IMR-90 (cell line): ENCODE measurements around the gene RPL37. TPM values are rescaled to one million over a fixed set of nuclear protein-coding genes. Genes with fewer than 3 reads are reported as not detected.

Source experiments
- ATAC-seq: fragments of 200-7000 bp; cut with Tn5 transposase; 2 replicates; pipeline ENCODE4 v1.9.1; 2020; ENCODE audit warnings: low read depth, mild to moderate bottlenecking, moderate library complexity
- BruUV-seq: library from RNA; stranded (reverse); fragments of 400-500 nt; replicated peaks from 2 replicates; lab custom pipeline; 2021; lab: Mats Ljungman, UMichigan
- CTCF ChIA-PET: fragments of 300-600 bp; formaldehyde crosslinking; extraction: SDS; loops from one replicate; lab custom pipeline; 2021; ENCODE audit warnings: antibody characterized with exemption; lab: Yijun Ruan, JAX
- POLR2A ChIA-PET: fragments of 300-600 bp; sonication (Branson Sonifier 250); formaldehyde crosslinking; loops from one replicate; lab custom pipeline; 2022; ENCODE audit warnings: antibody characterized with exemption; ENCODE audit not compliant: unreplicated experiment; lab: Charles Lee
- DNase-seq: peaks from one replicate; pipeline ENCODE4 v3.0.0; 2013
- H2AFZ ChIP-seq: replicated peaks from 2 replicates; pipeline ENCODE3; 2013; ENCODE audit warnings: low read length, mild to moderate bottlenecking; ENCODE audit not compliant: poor library complexity
- H2AK5ac ChIP-seq: 2 replicates; pipeline ENCODE4 v1.6.1; 2013; ENCODE audit warnings: low read depth, low read length, inconsistent platforms
- H2AK9ac ChIP-seq: replicated peaks from 2 replicates; pipeline ENCODE3; 2013; ENCODE audit warnings: mild to moderate bottlenecking, low read depth, low read length, moderate library complexity; ENCODE audit not compliant: poor library complexity
- H2BK120ac ChIP-seq: 2 replicates; pipeline ENCODE4 v1.6.1; 2013; ENCODE audit warnings: low read depth, low read length, inconsistent platforms
- H2BK15ac ChIP-seq: 3 replicates; pipeline ENCODE4 v1.6.1; 2013; ENCODE audit warnings: low read depth, low read length, inconsistent platforms
- H2BK20ac ChIP-seq: 2 replicates; pipeline ENCODE4 v1.6.1; 2013; ENCODE audit warnings: low read depth, mild to moderate bottlenecking, inconsistent platforms, low read length, moderate library complexity
- H2BK5ac ChIP-seq: 2 replicates; pipeline ENCODE4 v1.6.1; 2013; ENCODE audit warnings: mild to moderate bottlenecking, low read depth, low read length, inconsistent platforms; ENCODE audit not compliant: poor library complexity, severe bottlenecking
- H3K14ac ChIP-seq: replicated peaks from 2 replicates; pipeline ENCODE4 v1.6.1; 2013; ENCODE audit warnings: low read depth, low read length, inconsistent platforms
- H3K18ac ChIP-seq: 2 replicates; pipeline ENCODE4 v1.6.1; 2013; ENCODE audit warnings: low read depth, low read length, control low read depth
- H3K23ac ChIP-seq: 2 replicates; pipeline ENCODE4 v1.6.1; 2013; ENCODE audit warnings: low read depth, low read length, inconsistent platforms
- H3K27ac ChIP-seq: 2 replicates; pipeline ENCODE4 v1.5.1; 2013; ENCODE audit warnings: mild to moderate bottlenecking, control low read depth, low read length; ENCODE audit not compliant: insufficient read depth
- H3K27me3 ChIP-seq: 2 replicates; pipeline ENCODE4 v1.6.1; 2013; ENCODE audit warnings: low read length; ENCODE audit not compliant: control insufficient read depth, insufficient read depth
- H3K36me3 ChIP-seq: 2 replicates; pipeline ENCODE4 v1.6.1; 2013; ENCODE audit warnings: low read length, mixed read lengths; ENCODE audit not compliant: control insufficient read depth, insufficient read depth
- H3K4ac ChIP-seq: 2 replicates; pipeline ENCODE4 v1.6.1; 2013; ENCODE audit warnings: low read depth, low read length, inconsistent platforms
- H3K4me1 ChIP-seq: 2 replicates; pipeline ENCODE4 v1.6.1; 2013; ENCODE audit warnings: low read length, mixed read lengths; ENCODE audit not compliant: control insufficient read depth, insufficient read depth
- H3K4me2 ChIP-seq: 2 replicates; pipeline ENCODE4 v1.6.1; 2013; ENCODE audit warnings: low read depth, mild to moderate bottlenecking, control low read depth, low read length, moderate library complexity
- H3K4me3 ChIP-seq: 2 replicates; pipeline ENCODE4 v1.5.1; 2013; ENCODE audit warnings: low read depth, mild to moderate bottlenecking, control low read depth, low read length, moderate library complexity; ENCODE audit not compliant: insufficient read depth
- H3K56ac ChIP-seq: 2 replicates; pipeline ENCODE4 v1.6.1; 2013; ENCODE audit warnings: low read length, inconsistent platforms; ENCODE audit not compliant: insufficient read depth; ENCODE audit errors: extremely low read depth
- H3K79me1 ChIP-seq, 2 experiments: 2 replicates each; pipeline ENCODE4 v1.6.1; 2013; ENCODE audit warnings: low read length in 2 of 2, inconsistent platforms in 1 of 2, low read depth in 1 of 2
- H3K9ac ChIP-seq: 2 replicates; pipeline ENCODE4 v1.6.1; 2013; ENCODE audit warnings: low read depth, low read length, control low read depth
- H3K9me1 ChIP-seq: 2 replicates; pipeline ENCODE4 v1.6.1; 2013; ENCODE audit warnings: low read length, inconsistent platforms; ENCODE audit not compliant: insufficient read depth
- H3K9me3 ChIP-seq: 2 replicates; pipeline ENCODE4 v1.6.1; 2013; ENCODE audit warnings: low read length; ENCODE audit not compliant: control insufficient read depth, insufficient read depth
- H4K20me1 ChIP-seq: 2 replicates; pipeline ENCODE4 v1.6.1; 2013; ENCODE audit warnings: low read length, inconsistent platforms; ENCODE audit not compliant: insufficient read depth
- H4K5ac ChIP-seq: 2 replicates; pipeline ENCODE4 v1.6.1; 2013; ENCODE audit warnings: mild to moderate bottlenecking, low read depth, low read length, control low read depth
- H4K8ac ChIP-seq, 2 experiments: 2 replicates each; pipeline ENCODE4 v1.6.1; 2013; ENCODE audit warnings: low read depth in 2 of 2, low read length in 2 of 2, control low read depth in 1 of 2, inconsistent platforms in 1 of 2
- H4K91ac ChIP-seq: 2 replicates; pipeline ENCODE4 v1.6.1; 2013; ENCODE audit warnings: low read depth, low read length, inconsistent platforms; ENCODE audit not compliant: insufficient read depth
- BHLHE40 ChIP-seq: fragments of 150-350 bp; IDR thresholded peaks from 2 replicates; pipeline ENCODE4 v1.6.1; 2016; ENCODE audit warnings: mild to moderate bottlenecking, low read depth, low read length
- CHD1 ChIP-seq: IDR thresholded peaks from 2 replicates; pipeline ENCODE4 v1.6.1; 2012; ENCODE audit warnings: low read depth, low read length, improper control_type of control experiment
- FOS ChIP-seq: fragments of 150-350 bp; IDR thresholded peaks from 2 replicates; pipeline ENCODE4 v1.6.1; 2016; ENCODE audit warnings: low read depth, low read length
- MAZ ChIP-seq: IDR thresholded peaks from 2 replicates; pipeline ENCODE4 v1.6.1; 2012; ENCODE audit warnings: low read depth, mild to moderate bottlenecking, low read length, improper control_type of control experiment, moderate library complexity, borderline replicate concordance
- NFE2L2 ChIP-seq: fragments of 150-350 bp; IDR thresholded peaks from 2 replicates; pipeline ENCODE4 v1.6.1; 2016; ENCODE audit warnings: low read depth, mild to moderate bottlenecking, low read length
- POLR2A ChIP-seq: IDR thresholded peaks from 2 replicates; pipeline ENCODE4 v1.6.1; 2012; ENCODE audit warnings: mild to moderate bottlenecking, low read depth, low read length
- RAD21 ChIP-seq: IDR thresholded peaks from 2 replicates; pipeline ENCODE4 v1.6.1; 2012; ENCODE audit warnings: low read length, improper control_type of control experiment
- RFX5 ChIP-seq: IDR thresholded peaks from 2 replicates; pipeline ENCODE4 v1.8.0; 2012; ENCODE audit warnings: low read depth, mild to moderate bottlenecking, low read length, moderate library complexity
- SMC3 ChIP-seq: fragments of 150-350 bp; IDR thresholded peaks from 2 replicates; pipeline ENCODE4 v1.6.1; 2016; ENCODE audit warnings: low read depth, mild to moderate bottlenecking, antibody characterized with exemption, low read length, moderate library complexity
- WGBS, 2 experiments: methylation state at CpG; one replicate each; pipeline versions ENCODE4 v1.1.5 to v1.1.7; 2013; ENCODE audit warnings: missing lambda C conversion rate in 2 of 2; ENCODE audit not compliant: insufficient read length in 1 of 2; ENCODE audit errors: extremely low coverage in 2 of 2; 5-methylcytosine and 5-hydroxymethylcytosine counted together
- dilution Hi-C: fragments of 300-500 bp; cut with HindIII; formaldehyde crosslinking; loops from one replicate; pipeline ENCODE4 v1.14.3; 2018; ENCODE audit warnings: low sequenced_read_pairs; ENCODE audit not compliant: unreplicated experiment
- in situ Hi-C: fragments of 300-500 bp; cut with MboI; formaldehyde crosslinking; loops from 3 replicates; pipeline ENCODE4 v1.14.3; 2019; ENCODE audit warnings: low sequenced_read_pairs, inconsistent platforms, mixed read lengths
- intact Hi-C: fragments of 100-400 bp; cut with micrococcal nuclease; formaldehyde crosslinking; loops from 2 replicates; pipeline ENCODE4 v1.10.0; 2022
- polyA plus RNA-seq, 3 experiments: library from polyadenylated mRNA; depleted of rRNA; stranded (reverse); fragments of >200 nt; gene quantifications; 2 replicates each; pipeline ENCODE4 v1.2.3, GENCODE V29; 2012; ENCODE audit warnings: low replicate concordance in 1 of 3
- total RNA-seq: library from RNA; depleted of rRNA; stranded (reverse); fragments of >200 nt; gene quantifications from 2 replicates; pipeline ENCODE4 v1.2.3, GENCODE V29; 2012
- TF ChIP-seq, protein P1 (sequence below): fragments of 150-350 bp; IDR thresholded peaks from 2 replicates; pipeline ENCODE4 v1.6.1; 2017; ENCODE audit warnings: mild to moderate bottlenecking, antibody characterized with exemption, low read length, low read depth
- TF ChIP-seq, protein P2 (sequence below): fragments of 150-350 bp; IDR thresholded peaks from 2 replicates; pipeline ENCODE4 v1.6.1; 2016; ENCODE audit warnings: low read depth, mild to moderate bottlenecking, low read length, moderate library complexity, borderline replicate concordance
- TF ChIP-seq, protein P3 (sequence below): conservative IDR thresholded peaks from 2 replicates; pipeline ENCODE4 v1.5.1; 2012; ENCODE audit warnings: mild to moderate bottlenecking, low read depth, low read length, improper control_type of control experiment

The RPL37 gene
- total and polyA plus RNA-seq, 2 of the 4 experiments (the other 2 are of a cell fraction), result 35.3 to 294 TPM

DNA sequence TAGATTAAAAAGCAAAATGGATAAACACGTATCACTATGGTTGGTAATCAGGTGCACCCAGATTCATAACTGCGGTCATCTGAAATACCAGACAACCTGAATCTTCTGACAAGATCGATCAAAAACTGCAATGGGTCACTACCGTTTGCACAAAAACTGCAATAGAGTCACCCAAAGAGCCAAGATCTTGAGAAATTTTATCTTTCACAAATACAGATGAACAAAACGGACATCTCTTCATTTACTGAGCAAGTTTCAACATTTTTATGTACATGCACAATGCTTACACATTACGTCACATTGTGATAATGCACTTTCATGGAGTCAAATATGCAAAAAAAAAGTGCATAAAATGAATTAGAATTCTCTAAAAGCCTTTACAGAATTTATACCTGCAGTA, 55.5 kb downstream of the RPL37 start:
- WGBS, 2 experiments, result 92% methylated on average over 4 of the region's 6 CpGs; no CpG with 5 or more reads in 1 of the 2 experiments
- Histone ChIP-seq H3K18ac (no peak overlapping the region), H3K4ac (no peak overlapping the region), H3K9ac (no peak overlapping the region), H3K4me2 (no peak overlapping the region), H2BK15ac (no peak overlapping the region), H2BK20ac (no peak overlapping the region), H3K4me1 (peaks cover 8% of the 10 kb centered on the region), H3K79me1 (peaks cover 19 to 45% of the 10 kb centered on the region in 2 experiments), H3K36me3 (peaks cover 15% of the 10 kb centered on the region), H3K27ac (no peak overlapping the region), H3K14ac (no peak overlapping the region), H3K56ac (no peak overlapping the region), H3K9me3 (no peaks in the 10 kb centered on the region), H3K4me3 (no peak overlapping the region), H3K23ac (no peak overlapping the region), H4K5ac (no peak overlapping the region), H3K27me3 (no peaks in the 10 kb centered on the region), H2AK5ac (no peak overlapping the region), H2BK120ac (no peak overlapping the region), H4K91ac (no peak overlapping the region), H2AK9ac (no peak overlapping the region), H4K8ac (no peak overlapping the region), H2AFZ (no peak overlapping the region), H2BK5ac (no peak overlapping the region), H3K9me1 (no peaks in the 10 kb centered on the region; the same call in 1 of the 2 replicates), H4K20me1 (peaks cover 72% of the 10 kb centered on the region)
- dilution Hi-C loops (no loop called here), intact Hi-C loops (no loop called here), in situ Hi-C loops (no loop called here)
- DNase-seq (no peak), ATAC-seq (no peak)
- no TSS peak for BruUV-seq
- ChIA-PET CTCF (interaction anchor here (0.6 kb wide), 1 partner anchor 991 kb away, joined by 4 read pairs; no protein-coding TSS in a partner anchor), POLR2A (no interaction called here)
- TF ChIP-seq SMC3 (no peak), NFE2L2 (no peak), FOS (no peak), BHLHE40 (no peak), RAD21 (no peak), POLR2A (no peak), MAZ (no peak), RFX5 (no peak), CHD1 (no peak)
- TF ChIP-seq, protein P1, sequence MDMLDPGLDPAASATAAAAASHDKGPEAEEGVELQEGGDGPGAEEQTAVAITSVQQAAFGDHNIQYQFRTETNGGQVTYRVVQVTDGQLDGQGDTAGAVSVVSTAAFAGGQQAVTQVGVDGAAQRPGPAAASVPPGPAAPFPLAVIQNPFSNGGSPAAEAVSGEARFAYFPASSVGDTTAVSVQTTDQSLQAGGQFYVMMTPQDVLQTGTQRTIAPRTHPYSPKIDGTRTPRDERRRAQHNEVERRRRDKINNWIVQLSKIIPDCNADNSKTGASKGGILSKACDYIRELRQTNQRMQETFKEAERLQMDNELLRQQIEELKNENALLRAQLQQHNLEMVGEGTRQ, result no peak
- TF ChIP-seq, protein P2, sequence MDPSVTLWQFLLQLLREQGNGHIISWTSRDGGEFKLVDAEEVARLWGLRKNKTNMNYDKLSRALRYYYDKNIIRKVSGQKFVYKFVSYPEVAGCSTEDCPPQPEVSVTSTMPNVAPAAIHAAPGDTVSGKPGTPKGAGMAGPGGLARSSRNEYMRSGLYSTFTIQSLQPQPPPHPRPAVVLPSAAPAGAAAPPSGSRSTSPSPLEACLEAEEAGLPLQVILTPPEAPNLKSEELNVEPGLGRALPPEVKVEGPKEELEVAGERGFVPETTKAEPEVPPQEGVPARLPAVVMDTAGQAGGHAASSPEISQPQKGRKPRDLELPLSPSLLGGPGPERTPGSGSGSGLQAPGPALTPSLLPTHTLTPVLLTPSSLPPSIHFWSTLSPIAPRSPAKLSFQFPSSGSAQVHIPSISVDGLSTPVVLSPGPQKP, result no peak
- TF ChIP-seq, protein P3, sequence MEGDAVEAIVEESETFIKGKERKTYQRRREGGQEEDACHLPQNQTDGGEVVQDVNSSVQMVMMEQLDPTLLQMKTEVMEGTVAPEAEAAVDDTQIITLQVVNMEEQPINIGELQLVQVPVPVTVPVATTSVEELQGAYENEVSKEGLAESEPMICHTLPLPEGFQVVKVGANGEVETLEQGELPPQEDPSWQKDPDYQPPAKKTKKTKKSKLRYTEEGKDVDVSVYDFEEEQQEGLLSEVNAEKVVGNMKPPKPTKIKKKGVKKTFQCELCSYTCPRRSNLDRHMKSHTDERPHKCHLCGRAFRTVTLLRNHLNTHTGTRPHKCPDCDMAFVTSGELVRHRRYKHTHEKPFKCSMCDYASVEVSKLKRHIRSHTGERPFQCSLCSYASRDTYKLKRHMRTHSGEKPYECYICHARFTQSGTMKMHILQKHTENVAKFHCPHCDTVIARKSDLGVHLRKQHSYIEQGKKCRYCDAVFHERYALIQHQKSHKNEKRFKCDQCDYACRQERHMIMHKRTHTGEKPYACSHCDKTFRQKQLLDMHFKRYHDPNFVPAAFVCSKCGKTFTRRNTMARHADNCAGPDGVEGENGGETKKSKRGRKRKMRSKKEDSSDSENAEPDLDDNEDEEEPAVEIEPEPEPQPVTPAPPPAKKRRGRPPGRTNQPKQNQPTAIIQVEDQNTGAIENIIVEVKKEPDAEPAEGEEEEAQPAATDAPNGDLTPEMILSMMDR, result no peak
